H9 (cell line): ENCODE data around the gene NXN. TPM values are rescaled to one million over a fixed set of nuclear protein-coding genes. Genes with fewer than 3 reads are reported as not detected.

Source experiments
- DNase-seq: peaks from one replicate; pipeline ENCODE4 v3.0.0-alpha.2; 2017
- H2AFZ ChIP-seq: one replicate; pipeline ENCODE4 v1.6.1; 2013; ENCODE audit warnings: mild to moderate bottlenecking, low read length, control low read depth, moderate library complexity
- H2AK5ac ChIP-seq: 2 replicates; pipeline ENCODE4 v1.6.1; 2013; ENCODE audit warnings: low read length, control low read depth, mixed read lengths; ENCODE audit not compliant: insufficient read length
- H2BK120ac ChIP-seq: one replicate; pipeline ENCODE4 v1.6.1; 2013; ENCODE audit warnings: low read depth, mild to moderate bottlenecking, low read length, control low read depth, inconsistent platforms; ENCODE audit not compliant: poor library complexity, severe bottlenecking
- H2BK12ac ChIP-seq: 2 replicates; pipeline ENCODE4 v1.6.1; 2013; ENCODE audit warnings: low read length, control low read depth, mixed read lengths, low read depth; ENCODE audit not compliant: insufficient read length
- H2BK15ac ChIP-seq: 2 replicates; pipeline ENCODE4 v1.6.1; 2013; ENCODE audit warnings: low read depth, low read length, control low read depth
- H2BK20ac ChIP-seq: one replicate; pipeline ENCODE4 v1.6.1; 2013; ENCODE audit warnings: low read depth, mild to moderate bottlenecking, low read length, control low read depth, inconsistent platforms; ENCODE audit not compliant: poor library complexity, severe bottlenecking
- H2BK5ac ChIP-seq: 2 replicates; pipeline ENCODE4 v1.6.1; 2013; ENCODE audit warnings: low read length, control low read depth, mixed read lengths; ENCODE audit not compliant: insufficient read length
- H3K14ac ChIP-seq: 2 replicates; pipeline ENCODE4 v1.6.1; 2013; ENCODE audit warnings: low read length, control low read depth; ENCODE audit not compliant: insufficient read depth
- H3K18ac ChIP-seq: 2 replicates; pipeline ENCODE4 v1.6.1; 2013; ENCODE audit warnings: low read depth, mild to moderate bottlenecking, mixed read lengths, low read length, control low read depth; ENCODE audit not compliant: insufficient read length
- H3K23ac ChIP-seq: 2 replicates; pipeline ENCODE4 v1.6.1; 2013; ENCODE audit warnings: low read length, control low read depth, mixed read lengths, low read depth; ENCODE audit not compliant: insufficient read length
- H3K23me2 ChIP-seq: 2 replicates; pipeline ENCODE4 v1.6.1; 2013; ENCODE audit warnings: low read depth, mild to moderate bottlenecking, mixed read lengths, low read length, control low read depth; ENCODE audit not compliant: insufficient read length, poor library complexity, severe bottlenecking
- H3K27ac ChIP-seq: 2 replicates; pipeline ENCODE4 v1.5.1; 2013; ENCODE audit warnings: low read length, control low read depth, mixed read lengths, low read depth; ENCODE audit not compliant: insufficient read length
- H3K27me3 ChIP-seq: 2 replicates; pipeline ENCODE4 v1.6.1; 2013; ENCODE audit warnings: low read length, control low read depth, inconsistent platforms; ENCODE audit not compliant: insufficient read depth
- H3K4ac ChIP-seq: 2 replicates; pipeline ENCODE4 v1.6.1; 2013; ENCODE audit warnings: low read depth, mild to moderate bottlenecking, control low read depth, inconsistent platforms, low read length, moderate library complexity
- H3K4me1 ChIP-seq: 2 replicates; pipeline ENCODE4 v1.6.1; 2013; ENCODE audit warnings: low read length, control low read depth, inconsistent platforms; ENCODE audit not compliant: insufficient read depth
- H3K4me2 ChIP-seq: 2 replicates; pipeline ENCODE4 v1.6.1; 2013; ENCODE audit warnings: low read length, control low read depth, mixed read lengths; ENCODE audit not compliant: insufficient read length, insufficient read depth
- H3K56ac ChIP-seq: 2 replicates; pipeline ENCODE4 v1.6.1; 2013; ENCODE audit warnings: low read depth, mild to moderate bottlenecking, mixed read lengths, low read length, control low read depth; ENCODE audit not compliant: insufficient read length
- H3K79me1 ChIP-seq: 2 replicates; pipeline ENCODE4 v1.6.1; 2013; ENCODE audit warnings: low read depth, mild to moderate bottlenecking, moderate library complexity, low read length, control low read depth, inconsistent platforms; ENCODE audit not compliant: insufficient read depth, poor library complexity, severe bottlenecking
- H3K79me2 ChIP-seq: 2 replicates; pipeline ENCODE4 v1.6.1; 2013; ENCODE audit warnings: low read length, control low read depth, inconsistent platforms; ENCODE audit not compliant: insufficient read depth
- H3K9ac ChIP-seq: 2 replicates; pipeline ENCODE4 v1.6.1; 2013; ENCODE audit warnings: low read length, control low read depth, mixed read lengths; ENCODE audit not compliant: insufficient read length; ENCODE audit errors: extremely low read depth
- H3K9me3 ChIP-seq: one replicate; pipeline ENCODE4 v1.6.1; 2013; ENCODE audit warnings: low read depth, low read length, inconsistent platforms; ENCODE audit not compliant: control insufficient read depth
- H3T11ph ChIP-seq: one replicate; pipeline ENCODE4 v1.6.1; 2013; ENCODE audit warnings: mild to moderate bottlenecking, low read length, control low read depth, inconsistent platforms
- H4K20me1 ChIP-seq: one replicate; pipeline ENCODE4 v1.6.1; 2013; ENCODE audit not compliant: control insufficient read depth, insufficient read length, insufficient read depth
- H4K5ac ChIP-seq: 2 replicates; pipeline ENCODE4 v1.6.1; 2013; ENCODE audit warnings: low read depth, mild to moderate bottlenecking, mixed read lengths, low read length, control low read depth; ENCODE audit not compliant: insufficient read length
- H4K8ac ChIP-seq: replicated peaks from 2 replicates; pipeline ENCODE4 v1.6.1; 2013; ENCODE audit warnings: low read length, control low read depth, mixed read lengths, low read depth; ENCODE audit not compliant: insufficient read length
- H4K91ac ChIP-seq: 2 replicates; pipeline ENCODE4 v1.6.1; 2013; ENCODE audit warnings: low read depth, mild to moderate bottlenecking, moderate library complexity, mixed read lengths, low read length, control low read depth; ENCODE audit not compliant: insufficient read length
- H3K27ac Mint-ChIP-seq, 3 experiments: 2 replicates in 2 of 3; 3 replicates in 1 of 3; pipeline ENCODE4 v1.8.0; 2020 to 2021; ENCODE audit warnings: mixed read lengths in 3 of 3, mild to moderate bottlenecking in 1 of 3, moderate library complexity in 1 of 3
- H3K27me3 Mint-ChIP-seq: 2 replicates; pipeline ENCODE4 v1.8.0; 2021; ENCODE audit warnings: low read depth, mild to moderate bottlenecking, moderate library complexity, mixed read lengths
- H3K36me3 Mint-ChIP-seq, 3 experiments: 2 replicates in 2 of 3; 3 replicates in 1 of 3; pipeline ENCODE4 v1.8.0; 2020 to 2021; ENCODE audit warnings: low read depth in 3 of 3, mixed read lengths in 3 of 3; ENCODE audit not compliant: insufficient read depth in 1 of 3
- H3K4me1 Mint-ChIP-seq, 2 experiments: 2 replicates each; pipeline ENCODE4 v1.8.0; 2020; ENCODE audit warnings: mixed read lengths in 2 of 2
- H3K4me3 Mint-ChIP-seq, 2 experiments: 2 replicates in 1 of 2; 3 replicates in 1 of 2; pipeline ENCODE4 v1.8.0; 2020 to 2021; ENCODE audit warnings: mild to moderate bottlenecking in 2 of 2, mixed read lengths in 2 of 2, moderate library complexity in 1 of 2
- H3K9me3 Mint-ChIP-seq, 2 experiments: 2 replicates in 1 of 2; 3 replicates in 1 of 2; pipeline ENCODE4 v1.8.0; 2020; ENCODE audit warnings: mild to moderate bottlenecking in 2 of 2, mixed read lengths in 2 of 2, moderate library complexity in 1 of 2
- WGBS: extraction: QIAGEN DNeasy Blood & Tissue Kit; methylation state at CpG from one replicate; pipeline ENCODE4 v1.1.7; 2013; ENCODE audit warnings: missing lambda C conversion rate, low lambda C conversion rate, mixed read lengths; ENCODE audit not compliant: insufficient read length; ENCODE audit errors: extremely low coverage; 5-methylcytosine and 5-hydroxymethylcytosine counted together
- total RNA-seq: library from RNA; stranded (reverse); gene quantifications from 2 replicates; pipeline ENCODE4 v1.2.1, GENCODE V29; 2021
- TF ChIP-seq, protein P1 (sequence below): fragments of 200-600 bp; sonication (generic); conservative IDR thresholded peaks from 3 replicates; pipeline ENCODE4 v1.8.0; 2021; ENCODE audit warnings: antibody characterized with exemption, mild to moderate bottlenecking

Gene NXN
- total RNA-seq, 1 experiment from 2014 or later: 93.6 TPM

DNA sequence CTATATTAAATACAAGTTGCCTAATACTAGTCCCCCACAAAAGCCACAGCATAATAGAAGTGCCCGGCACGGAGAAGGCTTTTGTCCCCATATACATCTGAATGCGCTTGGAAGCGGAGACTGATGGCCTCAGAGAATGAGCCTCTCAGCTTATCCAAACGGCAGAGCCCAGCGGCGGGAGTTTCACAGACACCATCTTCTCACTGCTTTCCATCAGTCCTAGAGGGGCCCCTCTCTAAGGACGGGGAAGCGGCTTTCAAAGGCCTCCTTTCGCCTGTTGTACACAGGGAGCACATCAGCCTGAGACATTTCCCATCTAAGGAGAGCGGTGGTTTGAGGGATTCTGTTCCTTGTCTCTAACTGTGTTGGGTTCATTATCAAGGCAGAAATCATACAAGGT lies 16.9 kb downstream of the NXN start:
- Histone ChIP-seq H3K4me1 (peaks cover 8% of the 10 kb centered on the region; the same call in 1 of the 2 replicates), H3K79me2 (peaks cover 10% of the 10 kb centered on the region; the same call in 1 of the 2 replicates)
- TF ChIP-seq, protein P1, sequence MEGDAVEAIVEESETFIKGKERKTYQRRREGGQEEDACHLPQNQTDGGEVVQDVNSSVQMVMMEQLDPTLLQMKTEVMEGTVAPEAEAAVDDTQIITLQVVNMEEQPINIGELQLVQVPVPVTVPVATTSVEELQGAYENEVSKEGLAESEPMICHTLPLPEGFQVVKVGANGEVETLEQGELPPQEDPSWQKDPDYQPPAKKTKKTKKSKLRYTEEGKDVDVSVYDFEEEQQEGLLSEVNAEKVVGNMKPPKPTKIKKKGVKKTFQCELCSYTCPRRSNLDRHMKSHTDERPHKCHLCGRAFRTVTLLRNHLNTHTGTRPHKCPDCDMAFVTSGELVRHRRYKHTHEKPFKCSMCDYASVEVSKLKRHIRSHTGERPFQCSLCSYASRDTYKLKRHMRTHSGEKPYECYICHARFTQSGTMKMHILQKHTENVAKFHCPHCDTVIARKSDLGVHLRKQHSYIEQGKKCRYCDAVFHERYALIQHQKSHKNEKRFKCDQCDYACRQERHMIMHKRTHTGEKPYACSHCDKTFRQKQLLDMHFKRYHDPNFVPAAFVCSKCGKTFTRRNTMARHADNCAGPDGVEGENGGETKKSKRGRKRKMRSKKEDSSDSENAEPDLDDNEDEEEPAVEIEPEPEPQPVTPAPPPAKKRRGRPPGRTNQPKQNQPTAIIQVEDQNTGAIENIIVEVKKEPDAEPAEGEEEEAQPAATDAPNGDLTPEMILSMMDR: no peak

More for the DNA sequence above, 16.9 kb downstream of the NXN start:
- no peaks in the 10 kb centered on the region for H3K9me3 Mint-ChIP-seq
- H2AFZ ChIP-seq: no peak overlapping the region
- H3T11ph ChIP-seq: no peak overlapping the region
- peaks cover 10% of the 10 kb centered on the region for H3K79me1 ChIP-seq
- H3K4me1 Mint-ChIP-seq: peaks cover 52 to 66% of the 10 kb centered on the region in 2 experiments
- no peaks in the 10 kb centered on the region for H3K27me3 ChIP-seq
- no peak overlapping the region for H3K18ac ChIP-seq
- peaks cover 2% of the 10 kb centered on the region for H4K20me1 ChIP-seq
- peak overlapping the region; percentile 1 for H3K27ac ChIP-seq
- no peak overlapping the region for H3K4ac ChIP-seq
- no peak overlapping the region for H2BK120ac ChIP-seq
- peak overlapping the region; percentile 89 to 96 (median 95) for H3K27ac Mint-ChIP-seq
- peak overlapping the region; percentile 33 to 63; a peak in 4 of 5 replicates for H3K4me3 Mint-ChIP-seq
- H3K9me3 ChIP-seq: no peaks in the 10 kb centered on the region
- no peak overlapping the region for H2BK15ac ChIP-seq
- no peak overlapping the region for H2BK12ac ChIP-seq
- WGBS: no CpG with 5 or more reads among the region's 11 CpGs
- H2BK20ac ChIP-seq: no peak overlapping the region
- no peak overlapping the region for H3K9ac ChIP-seq
- H3K23me2 ChIP-seq: no peaks in the 10 kb centered on the region
- no peak overlapping the region for H4K8ac ChIP-seq
- no peak overlapping the region for H2BK5ac ChIP-seq
- H3K27me3 Mint-ChIP-seq: no peaks in the 10 kb centered on the region
- no peak overlapping the region for H4K5ac ChIP-seq
- no peak overlapping the region for H3K23ac ChIP-seq
- peaks cover 8 to 10% (median 9%) of the 10 kb centered on the region in 3 experiments; a peak in 6 of 7 replicates for H3K36me3 Mint-ChIP-seq
- H4K91ac ChIP-seq: no peak overlapping the region
- no peak overlapping the region for H2AK5ac ChIP-seq
- H3K56ac ChIP-seq: no peak overlapping the region
- H3K14ac ChIP-seq: no peak overlapping the region
- DNase-seq: peak; percentile 85
- H3K4me2 ChIP-seq: peak overlapping the region; percentile 11
